ENCODE data around the gene HELZ. TPM values are rescaled to one million over a fixed set of nuclear protein-coding genes. Genes with fewer than 3 reads are reported as not detected.
A peak's percentile ranks its signal among the peaks of the same experiment; 100 is the strongest.
"Not testable (repeated sequence)": the region's sequence is repeated elsewhere in the genome, so short reads cannot be mapped to it uniquely, and the experiment has no call there.

HELZ gene
- total RNA-seq, 1 donor from 2014 or later, result 39.1 TPM

- DNase-seq (ENCODE audit: low read depth, low spot score), result no peak
- no peak overlapping the region for H3K27ac Mint-ChIP-seq (ENCODE audit: unreplicated experiment)
These were observed 151.6 kb downstream of the HELZ start for GRCh38 chr17:67093348-67093747.

GRCh38 chr17:67092710-67093109 lies 152.3 kb downstream of the HELZ start:
- peaks cover 21% of the 10 kb centered on the region for H3K36me3 Mint-ChIP-seq (ENCODE audit: low read depth)
- H3K4me1 Mint-ChIP-seq; H3K27me3 Mint-ChIP-seq (ENCODE audit: low read depth); H3K4me3 Mint-ChIP-seq; H3K9me3 Mint-ChIP-seq; H3K27ac Mint-ChIP-seq (ENCODE audit: unreplicated experiment); DNase-seq (ENCODE audit: low read depth, low spot score): not testable (repeated sequence)

More at GRCh38 chr17:67093348-67093747, 151.6 kb downstream of the HELZ start:
- Mint-ChIP-seq H3K4me3 (no peak overlapping the region), H3K9me3 (peaks cover 8% of the 10 kb centered on the region), H3K27me3 (ENCODE audit: low read depth) (no peaks in the 10 kb centered on the region), H3K4me1 (no peaks in the 10 kb centered on the region), H3K36me3 (ENCODE audit: low read depth) (peaks cover 18% of the 10 kb centered on the region)
- TF ChIP-seq CTCF (conservative IDR thresholded peaks at IDR 0.05), result no peak

- no peak for DNase-seq (ENCODE audit: low read depth, low spot score)
- Mint-ChIP-seq H3K9me3 (peaks cover 8% of the 10 kb centered on the region), H3K27ac (ENCODE audit: unreplicated experiment) (no peak overlapping the region), H3K27me3 (ENCODE audit: low read depth) (no peaks in the 10 kb centered on the region), H3K4me3 (no peak overlapping the region), H3K36me3 (ENCODE audit: low read depth) (peaks cover 21% of the 10 kb centered on the region), H3K4me1 (no peaks in the 10 kb centered on the region)
- TF ChIP-seq CTCF (conservative IDR thresholded peaks at IDR 0.05), result no peak
These were observed 152.7 kb downstream of the HELZ start for GRCh38 chr17:67092291-67092690.

GRCh38 chr17:67090341-67090740 lies 154.7 kb downstream of the HELZ start:
- no peak overlapping the region for H3K4me3 Mint-ChIP-seq
- H3K36me3 Mint-ChIP-seq (ENCODE audit: low read depth), result peaks cover 16% of the 10 kb centered on the region
- no peak for TF ChIP-seq CTCF (conservative IDR thresholded peaks at IDR 0.05)
- H3K9me3 Mint-ChIP-seq, result peaks cover 8% of the 10 kb centered on the region
- H3K4me1 Mint-ChIP-seq, result peaks cover 6% of the 10 kb centered on the region
- DNase-seq (ENCODE audit: low read depth, low spot score), result no peak
- H3K27me3 Mint-ChIP-seq (ENCODE audit: low read depth), result no peaks in the 10 kb centered on the region
- H3K27ac Mint-ChIP-seq (ENCODE audit: unreplicated experiment), result no peak overlapping the region

- Mint-ChIP-seq H3K9me3 (peaks cover 8% of the 10 kb centered on the region), H3K4me1 (peaks cover 6% of the 10 kb centered on the region), H3K4me3 (no peak overlapping the region), H3K27ac (ENCODE audit: unreplicated experiment) (no peak overlapping the region), H3K36me3 (ENCODE audit: low read depth) (peaks cover 16% of the 10 kb centered on the region), H3K27me3 (ENCODE audit: low read depth) (no peaks in the 10 kb centered on the region)
- no peak for TF ChIP-seq CTCF (conservative IDR thresholded peaks at IDR 0.05)
- no peak for DNase-seq (ENCODE audit: low read depth, low spot score)
These were observed 156.4 kb downstream of the HELZ start for GRCh38 chr17:67088639-67089038.

- Mint-ChIP-seq H3K4me1 (peaks cover 6% of the 10 kb centered on the region), H3K27me3 (ENCODE audit: low read depth) (no peaks in the 10 kb centered on the region), H3K36me3 (ENCODE audit: low read depth) (peaks cover 14% of the 10 kb centered on the region), H3K27ac (ENCODE audit: unreplicated experiment) (peak overlapping the region; percentile 41), H3K9me3 (peaks cover 7% of the 10 kb centered on the region), H3K4me3 (no peak overlapping the region)
- TF ChIP-seq CTCF (conservative IDR thresholded peaks at IDR 0.05), result no peak
- no peak for DNase-seq (ENCODE audit: low read depth, low spot score)
These were observed 159.6 kb downstream of the HELZ start for GRCh38 chr17:67085406-67085805.
